Left lung (tissue), 10 donors: Measurements from ENCODE around the gene FLT4. TPM values are rescaled to one million over a fixed set of nuclear protein-coding genes. Genes with fewer than 3 reads are reported as not detected.
A peak's percentile ranks its signal among the peaks of the same experiment; 100 is the strongest.

ENCODE experiments used
- ATAC-seq: fragments of 200-7000 bp; cut with Tn5 transposase; one replicate; pipeline ENCODE4 v1.9.1; 2020; ENCODE audit warnings: moderate library complexity
- DNase-seq, 4 donors: peaks; one replicate each; pipeline ENCODE4 v3.0.0-alpha.2; 2013 to 2020
- H3K27ac ChIP-seq, 2 donors: fragments of 200-600 bp; sonication (generic) in 1 of 2; one replicate each; pipeline versions ENCODE4 v1.5.0 to v1.8.0; 2020 to 2021
- H3K27me3 ChIP-seq, 2 donors: fragments of 200-600 bp; sonication (generic) in 1 of 2; one replicate each; pipeline versions ENCODE4 v1.5.0 to v1.8.0; 2020 to 2021
- H3K36me3 ChIP-seq, 2 donors: fragments of 200-600 bp; sonication (generic) in 1 of 2; one replicate each; pipeline versions ENCODE4 v1.5.0 to v1.8.0; 2020 to 2021
- H3K4me1 ChIP-seq, 2 donors: fragments of 200-600 bp; one replicate each; pipeline ENCODE4 v1.8.0; 2021
- H3K4me3 ChIP-seq, 2 donors: fragments of 200-600 bp; sonication (generic) in 1 of 2; one replicate each; pipeline versions ENCODE4 v1.5.0 to v1.8.0; 2020 to 2021; ENCODE audit warnings: mild to moderate bottlenecking in 1 of 2
- H3K9me3 ChIP-seq, 2 donors: fragments of 200-600 bp; sonication (generic) in 1 of 2; one replicate each; pipeline versions ENCODE4 v1.5.0 to v1.8.0; 2020 to 2021
- intact Hi-C, 2 donors: fragments of 100-400 bp; cut with DNase I; formaldehyde crosslinking; loops; one replicate each; pipeline versions ENCODE4 v1.11.2 to v1.14.2; 2022
- polyA plus RNA-seq, 6 donors: library from polyadenylated mRNA; unstranded; fragments of 120-200 nt; gene quantifications; one replicate each; pipeline ENCODE4 v1.2.1, GENCODE V29; 2013; ENCODE audit not compliant: insufficient read length in 6 of 6
- total RNA-seq, 2 donors: library from RNA; stranded (reverse); fragmentation: NEBNext Ultra II Directional; extraction: Animal tissue kit (Norgen Biotek cat#: 25700); gene quantifications; one replicate each; pipeline ENCODE4 v1.2.1, GENCODE V29; 2021
- TF ChIP-seq, protein P1 (sequence below), 2 donors: fragments of 200-600 bp; sonication (generic) in 1 of 2; IDR thresholded peaks; one replicate each; pipeline versions ENCODE4 v1.5.0 to v1.8.0; 2021; ENCODE audit warnings: antibody characterized with exemption in 2 of 2
- donor health status: DM: no; HTN: yes; CAD: no.
- donor health status: DM: no; HTN: no; CAD: no.

FLT4 gene
- total and polyA plus RNA-seq, 8 donors = 21.7 to 48.5 (median 38.2) TPM

DNA sequence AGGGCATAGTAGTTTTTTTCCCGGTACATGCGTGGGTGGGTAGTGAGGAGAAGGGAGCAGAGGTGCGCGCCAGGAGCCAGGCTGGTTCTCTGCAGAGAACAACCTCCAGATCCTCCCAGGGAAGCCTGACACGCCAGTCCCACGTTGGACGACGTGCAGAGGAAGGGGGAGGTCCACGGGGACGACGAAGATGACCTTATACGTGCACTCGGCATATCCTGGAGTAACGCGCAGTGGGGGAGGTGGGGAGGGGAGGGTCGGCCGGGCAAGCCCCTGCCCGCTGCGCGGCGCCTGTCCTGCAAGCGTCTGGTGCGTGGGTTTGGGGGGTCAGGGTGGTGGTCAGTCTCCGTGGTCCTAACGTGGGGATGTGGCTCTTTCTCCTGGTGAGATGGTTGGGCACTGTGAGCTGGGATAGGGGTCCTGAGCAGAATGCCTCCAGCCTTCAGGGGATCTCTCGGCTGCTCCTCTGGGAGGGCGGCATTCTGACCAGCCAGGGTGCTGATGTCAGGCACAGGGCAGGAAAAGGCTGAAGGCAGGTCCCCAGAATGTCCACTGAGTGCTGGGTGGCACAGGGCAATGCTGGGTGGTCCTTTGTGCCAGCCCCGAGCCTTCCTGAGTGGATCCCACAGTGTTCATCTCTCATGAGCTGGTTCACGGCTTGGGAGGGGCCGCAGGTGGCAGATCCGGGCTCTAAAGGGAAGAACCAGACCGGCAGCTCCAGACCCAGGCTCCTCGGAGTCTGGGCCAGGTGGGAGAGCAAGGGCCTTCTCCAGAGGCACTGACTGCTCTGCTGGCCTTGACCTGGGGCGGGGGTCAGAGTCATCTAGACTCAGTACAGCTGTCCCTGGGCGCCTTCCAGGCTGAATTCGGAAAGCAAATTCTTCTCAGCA is 47.6 kb downstream of the FLT4 start:
- TF ChIP-seq, protein P1, sequence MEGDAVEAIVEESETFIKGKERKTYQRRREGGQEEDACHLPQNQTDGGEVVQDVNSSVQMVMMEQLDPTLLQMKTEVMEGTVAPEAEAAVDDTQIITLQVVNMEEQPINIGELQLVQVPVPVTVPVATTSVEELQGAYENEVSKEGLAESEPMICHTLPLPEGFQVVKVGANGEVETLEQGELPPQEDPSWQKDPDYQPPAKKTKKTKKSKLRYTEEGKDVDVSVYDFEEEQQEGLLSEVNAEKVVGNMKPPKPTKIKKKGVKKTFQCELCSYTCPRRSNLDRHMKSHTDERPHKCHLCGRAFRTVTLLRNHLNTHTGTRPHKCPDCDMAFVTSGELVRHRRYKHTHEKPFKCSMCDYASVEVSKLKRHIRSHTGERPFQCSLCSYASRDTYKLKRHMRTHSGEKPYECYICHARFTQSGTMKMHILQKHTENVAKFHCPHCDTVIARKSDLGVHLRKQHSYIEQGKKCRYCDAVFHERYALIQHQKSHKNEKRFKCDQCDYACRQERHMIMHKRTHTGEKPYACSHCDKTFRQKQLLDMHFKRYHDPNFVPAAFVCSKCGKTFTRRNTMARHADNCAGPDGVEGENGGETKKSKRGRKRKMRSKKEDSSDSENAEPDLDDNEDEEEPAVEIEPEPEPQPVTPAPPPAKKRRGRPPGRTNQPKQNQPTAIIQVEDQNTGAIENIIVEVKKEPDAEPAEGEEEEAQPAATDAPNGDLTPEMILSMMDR (IDR thresholded peaks at IDR 0.05) = no peak
- ATAC-seq = no peak
- Histone ChIP-seq H3K36me3 (no peaks in the 10 kb centered on the region), H3K27ac (no peak overlapping the region), H3K4me3 (no peak overlapping the region), H3K9me3 (no peaks in the 10 kb centered on the region), H3K27me3 (no peaks in the 10 kb centered on the region), H3K4me1 (no peaks in the 10 kb centered on the region)
- DNase-seq = peak in 2 of 4 donors; percentile 23 to 65
- intact Hi-C loops = no loop called here

DNA sequence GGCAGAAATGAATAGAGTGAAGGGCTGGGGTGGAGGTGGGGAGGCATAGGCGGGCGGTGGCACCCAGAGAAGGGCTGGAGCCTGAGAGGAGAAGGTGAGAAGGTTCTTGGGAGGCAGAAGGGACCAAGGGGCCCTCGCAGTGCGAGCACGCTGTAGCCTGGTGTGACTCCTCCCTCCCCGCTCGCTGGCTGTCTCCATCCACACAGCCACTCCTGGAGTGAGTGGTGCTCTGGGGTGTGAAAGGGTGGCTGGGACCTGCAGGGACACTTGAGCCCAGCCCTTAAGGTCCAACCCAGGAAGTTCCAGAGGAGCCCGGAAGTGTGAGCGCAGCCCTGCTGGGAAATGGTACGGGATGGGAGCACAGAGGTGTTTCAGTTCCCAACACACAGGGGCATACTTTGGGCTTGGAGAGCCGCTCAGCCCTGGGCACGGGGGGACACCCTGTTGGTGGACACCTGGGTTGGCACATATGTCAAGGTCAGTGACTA is 48.8 kb downstream of the FLT4 start:
- Histone ChIP-seq H3K9me3 (no peaks in the 10 kb centered on the region), H3K27ac (no peak overlapping the region), H3K36me3 (no peaks in the 10 kb centered on the region), H3K4me1 (peaks cover 0 to 3% of the 10 kb centered on the region in 2 donors), H3K4me3 (no peak overlapping the region), H3K27me3 (no peaks in the 10 kb centered on the region)
- peak; percentile 85 for ATAC-seq
- intact Hi-C loops = no loop called here
- TF ChIP-seq, protein P1 (IDR thresholded peaks at IDR 0.05) = no peak
- peak in 2 of 4 donors; percentile 56 to 70 for DNase-seq

DNA sequence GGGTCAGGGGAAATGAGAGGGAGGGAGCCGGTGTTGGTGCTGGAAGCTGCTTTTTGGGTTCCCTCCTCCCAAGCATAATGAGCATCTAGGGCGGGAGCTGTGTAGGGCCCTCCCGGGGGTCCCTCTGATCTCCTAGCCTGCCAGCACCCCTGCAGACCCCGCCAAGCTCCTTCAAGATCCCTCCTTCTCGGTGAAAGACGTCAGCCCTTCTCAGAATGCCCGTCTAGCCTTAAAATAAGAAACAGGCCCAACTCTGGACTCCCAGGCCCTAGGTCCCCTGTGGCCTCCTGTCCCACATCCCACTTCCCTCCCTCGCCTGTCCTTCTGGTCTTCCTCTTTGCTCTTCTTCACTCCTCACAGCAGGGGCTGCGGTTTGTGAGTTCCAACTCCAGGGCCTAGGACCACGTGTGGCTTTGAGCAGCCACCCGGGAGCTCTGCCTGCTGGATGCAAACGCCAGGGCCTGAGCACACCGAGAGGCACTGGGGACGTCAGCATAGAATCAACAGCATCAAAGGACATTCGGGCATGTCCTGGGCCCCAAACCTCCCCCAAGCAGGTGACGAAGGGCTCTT is 49.3 kb downstream of the FLT4 start:
- no peak for DNase-seq

DNA sequence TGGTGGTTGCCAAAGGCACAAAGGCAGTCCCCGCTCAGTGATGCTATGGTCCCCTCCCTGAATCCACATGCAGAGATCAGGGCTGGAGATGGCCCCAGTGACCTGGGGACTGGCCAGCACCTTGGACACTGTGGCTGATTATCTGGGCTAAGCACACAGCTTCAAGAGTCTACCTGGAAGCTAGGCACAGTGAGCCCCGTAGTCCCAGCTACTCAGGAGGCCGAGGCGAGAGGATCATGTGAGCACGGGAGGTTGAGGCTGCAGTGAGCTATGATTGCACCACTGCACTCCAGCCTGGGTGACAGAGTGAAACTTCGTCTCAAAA is 49.8 kb downstream of the FLT4 start:
- H3K36me3 ChIP-seq = no peaks in the 10 kb centered on the region
- TF ChIP-seq, protein P1 (IDR thresholded peaks at IDR 0.05) = no peak
- H3K4me1 ChIP-seq = peaks cover 0 to 3% of the 10 kb centered on the region in 2 donors
- no peak overlapping the region for H3K27ac ChIP-seq
- no peak for ATAC-seq
- H3K4me3 ChIP-seq = no peak overlapping the region
- peak in 1 of 4 donors; percentile 23 for DNase-seq
- no peaks in the 10 kb centered on the region for H3K9me3 ChIP-seq
- H3K27me3 ChIP-seq = no peaks in the 10 kb centered on the region
- intact Hi-C loops = no loop called here

More for the DNA sequence above, 49.3 kb downstream of the FLT4 start:
- Histone ChIP-seq H3K9me3 (no peaks in the 10 kb centered on the region), H3K4me3 (no peak overlapping the region), H3K27me3 (no peaks in the 10 kb centered on the region), H3K4me1 (peaks cover 0 to 3% of the 10 kb centered on the region in 2 donors), H3K36me3 (no peaks in the 10 kb centered on the region), H3K27ac (no peak overlapping the region)
- intact Hi-C loops = no loop called here
- no peak for ATAC-seq
- TF ChIP-seq, protein P1 (IDR thresholded peaks at IDR 0.05) = no peak
